Neural cell (in vitro differentiated cells): ENCODE results near the gene HYAL1.

Experiments
- EZH2 ChIP-seq: fragments of 200-600, 300-800 bp; shearing (Covaris generic), sonication (generic); IDR thresholded peaks from 2 replicates; pipeline ENCODE4 v1.6.1; 2014; ENCODE audit warnings: antibody characterized with exemption, low read length, borderline replicate concordance, mild to moderate bottlenecking; ENCODE audit not compliant: insufficient read depth, poor library complexity, severe bottlenecking
- POLR2AphosphoS5 ChIP-seq: IDR thresholded peaks from 2 replicates; pipeline ENCODE4 v1.6.1; 2012
- SMC3 ChIP-seq: fragments of 450-650 bp; conservative IDR thresholded peaks from 2 replicates; pipeline ENCODE4 v1.6.1; 2014; ENCODE audit warnings: antibody characterized with exemption, mild to moderate bottlenecking, moderate library complexity; ENCODE audit not compliant: poor library complexity
- TAF1 ChIP-seq: IDR thresholded peaks from 2 replicates; pipeline ENCODE4 v1.6.1; 2012; ENCODE audit warnings: low read depth
- TF ChIP-seq, protein P1 (sequence below): fragments of 450-650 bp; IDR thresholded peaks from 2 replicates; pipeline ENCODE4 v1.5.1; 2014; ENCODE audit warnings: antibody characterized with exemption, mild to moderate bottlenecking, moderate library complexity; ENCODE audit not compliant: poor library complexity, severe bottlenecking
- TF ChIP-seq, protein P2 (sequence below): IDR thresholded peaks from 2 replicates; pipeline ENCODE4 v1.6.1; 2012; ENCODE audit warnings: borderline replicate concordance

DNA sequence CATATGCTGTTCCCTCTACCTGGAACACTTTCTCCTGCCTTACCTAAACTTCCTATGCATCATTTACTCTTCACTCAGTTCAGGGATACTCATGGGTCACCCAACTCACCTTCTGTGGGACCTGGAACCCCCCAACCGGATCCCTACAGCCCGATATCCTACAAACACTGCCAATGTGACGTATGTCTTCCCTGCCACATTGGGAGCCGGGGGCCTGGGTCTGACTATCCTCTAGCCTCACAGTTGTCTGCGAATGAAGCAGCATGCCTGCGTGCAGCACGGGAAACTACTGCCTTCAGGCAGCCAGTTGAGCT, 46.8 kb upstream of the HYAL1 start:
- TF ChIP-seq, protein P1, sequence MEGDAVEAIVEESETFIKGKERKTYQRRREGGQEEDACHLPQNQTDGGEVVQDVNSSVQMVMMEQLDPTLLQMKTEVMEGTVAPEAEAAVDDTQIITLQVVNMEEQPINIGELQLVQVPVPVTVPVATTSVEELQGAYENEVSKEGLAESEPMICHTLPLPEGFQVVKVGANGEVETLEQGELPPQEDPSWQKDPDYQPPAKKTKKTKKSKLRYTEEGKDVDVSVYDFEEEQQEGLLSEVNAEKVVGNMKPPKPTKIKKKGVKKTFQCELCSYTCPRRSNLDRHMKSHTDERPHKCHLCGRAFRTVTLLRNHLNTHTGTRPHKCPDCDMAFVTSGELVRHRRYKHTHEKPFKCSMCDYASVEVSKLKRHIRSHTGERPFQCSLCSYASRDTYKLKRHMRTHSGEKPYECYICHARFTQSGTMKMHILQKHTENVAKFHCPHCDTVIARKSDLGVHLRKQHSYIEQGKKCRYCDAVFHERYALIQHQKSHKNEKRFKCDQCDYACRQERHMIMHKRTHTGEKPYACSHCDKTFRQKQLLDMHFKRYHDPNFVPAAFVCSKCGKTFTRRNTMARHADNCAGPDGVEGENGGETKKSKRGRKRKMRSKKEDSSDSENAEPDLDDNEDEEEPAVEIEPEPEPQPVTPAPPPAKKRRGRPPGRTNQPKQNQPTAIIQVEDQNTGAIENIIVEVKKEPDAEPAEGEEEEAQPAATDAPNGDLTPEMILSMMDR = no peak
- no peak for TF ChIP-seq POLR2AphosphoS5
- no peak for TF ChIP-seq EZH2
- TF ChIP-seq, protein P2, sequence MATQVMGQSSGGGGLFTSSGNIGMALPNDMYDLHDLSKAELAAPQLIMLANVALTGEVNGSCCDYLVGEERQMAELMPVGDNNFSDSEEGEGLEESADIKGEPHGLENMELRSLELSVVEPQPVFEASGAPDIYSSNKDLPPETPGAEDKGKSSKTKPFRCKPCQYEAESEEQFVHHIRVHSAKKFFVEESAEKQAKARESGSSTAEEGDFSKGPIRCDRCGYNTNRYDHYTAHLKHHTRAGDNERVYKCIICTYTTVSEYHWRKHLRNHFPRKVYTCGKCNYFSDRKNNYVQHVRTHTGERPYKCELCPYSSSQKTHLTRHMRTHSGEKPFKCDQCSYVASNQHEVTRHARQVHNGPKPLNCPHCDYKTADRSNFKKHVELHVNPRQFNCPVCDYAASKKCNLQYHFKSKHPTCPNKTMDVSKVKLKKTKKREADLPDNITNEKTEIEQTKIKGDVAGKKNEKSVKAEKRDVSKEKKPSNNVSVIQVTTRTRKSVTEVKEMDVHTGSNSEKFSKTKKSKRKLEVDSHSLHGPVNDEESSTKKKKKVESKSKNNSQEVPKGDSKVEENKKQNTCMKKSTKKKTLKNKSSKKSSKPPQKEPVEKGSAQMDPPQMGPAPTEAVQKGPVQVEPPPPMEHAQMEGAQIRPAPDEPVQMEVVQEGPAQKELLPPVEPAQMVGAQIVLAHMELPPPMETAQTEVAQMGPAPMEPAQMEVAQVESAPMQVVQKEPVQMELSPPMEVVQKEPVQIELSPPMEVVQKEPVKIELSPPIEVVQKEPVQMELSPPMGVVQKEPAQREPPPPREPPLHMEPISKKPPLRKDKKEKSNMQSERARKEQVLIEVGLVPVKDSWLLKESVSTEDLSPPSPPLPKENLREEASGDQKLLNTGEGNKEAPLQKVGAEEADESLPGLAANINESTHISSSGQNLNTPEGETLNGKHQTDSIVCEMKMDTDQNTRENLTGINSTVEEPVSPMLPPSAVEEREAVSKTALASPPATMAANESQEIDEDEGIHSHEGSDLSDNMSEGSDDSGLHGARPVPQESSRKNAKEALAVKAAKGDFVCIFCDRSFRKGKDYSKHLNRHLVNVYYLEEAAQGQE = no peak
- TF ChIP-seq TAF1 = no peak
- TF ChIP-seq SMC3 = no peak
